ENCODE measurements around the gene CELSR3. TPM values are rescaled to one million over a fixed set of nuclear protein-coding genes. Genes with fewer than 3 reads are reported as not detected.

The CELSR3 gene
- total RNA-seq, 1 donor from 2014 or later = 2.3 TPM

DNA sequence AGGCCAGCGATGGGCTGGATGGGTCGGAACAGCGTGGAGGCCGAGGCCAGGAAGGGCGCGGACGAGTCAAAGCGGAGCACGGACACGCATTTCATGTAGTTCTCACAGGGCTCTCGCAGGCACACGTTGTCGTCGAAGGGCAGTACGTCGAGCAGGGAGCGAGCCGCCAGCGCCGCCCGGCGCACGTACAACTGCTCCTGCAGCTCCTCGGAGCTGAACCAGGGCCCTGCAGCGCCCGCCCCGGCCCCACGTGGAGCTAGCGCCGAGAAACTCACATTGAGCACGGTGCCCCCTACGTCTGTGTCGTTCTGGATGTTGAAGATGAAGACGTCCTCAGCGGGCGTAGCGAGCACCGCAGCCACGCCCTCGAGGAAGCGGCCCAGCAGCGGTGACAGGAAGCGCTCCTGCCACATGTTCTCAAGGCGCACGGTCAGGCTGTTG is 5.8 kb downstream of the CELSR3 start:
- Mint-ChIP-seq H3K27me3 (peaks cover 13% of the 10 kb centered on the region), H3K27ac (no peak overlapping the region), H3K4me3 (peak overlapping the region; percentile 78), H3K4me1 (peaks cover 19% of the 10 kb centered on the region), H3K36me3 (ENCODE audit: low read depth) (no peaks in the 10 kb centered on the region), H3K9me3 (no peaks in the 10 kb centered on the region)
- TF ChIP-seq, protein P1, sequence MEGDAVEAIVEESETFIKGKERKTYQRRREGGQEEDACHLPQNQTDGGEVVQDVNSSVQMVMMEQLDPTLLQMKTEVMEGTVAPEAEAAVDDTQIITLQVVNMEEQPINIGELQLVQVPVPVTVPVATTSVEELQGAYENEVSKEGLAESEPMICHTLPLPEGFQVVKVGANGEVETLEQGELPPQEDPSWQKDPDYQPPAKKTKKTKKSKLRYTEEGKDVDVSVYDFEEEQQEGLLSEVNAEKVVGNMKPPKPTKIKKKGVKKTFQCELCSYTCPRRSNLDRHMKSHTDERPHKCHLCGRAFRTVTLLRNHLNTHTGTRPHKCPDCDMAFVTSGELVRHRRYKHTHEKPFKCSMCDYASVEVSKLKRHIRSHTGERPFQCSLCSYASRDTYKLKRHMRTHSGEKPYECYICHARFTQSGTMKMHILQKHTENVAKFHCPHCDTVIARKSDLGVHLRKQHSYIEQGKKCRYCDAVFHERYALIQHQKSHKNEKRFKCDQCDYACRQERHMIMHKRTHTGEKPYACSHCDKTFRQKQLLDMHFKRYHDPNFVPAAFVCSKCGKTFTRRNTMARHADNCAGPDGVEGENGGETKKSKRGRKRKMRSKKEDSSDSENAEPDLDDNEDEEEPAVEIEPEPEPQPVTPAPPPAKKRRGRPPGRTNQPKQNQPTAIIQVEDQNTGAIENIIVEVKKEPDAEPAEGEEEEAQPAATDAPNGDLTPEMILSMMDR (IDR thresholded peaks at IDR 0.05) = no peak
- POLR2A ChIA-PET = interaction anchor here (1.0 to 1.4 kb wide), 4 partner anchors 21 to 416 kb away, joined by 3 to 4 read pairs (median 3); partner anchors contain the start of genes SLC26A6, UQCRC1 and ZNF589
- DNase-seq = no peak
- ATAC-seq (ENCODE audit: low read depth) = no peak
- intact Hi-C loops (cut with micrococcal nuclease) = loop anchor here (1.0 to 2.0 kb wide), 5 partner anchors 22 to 256 kb away; partner anchors contain the start of genes NCKIPSD, PFKFB4, SLC26A6 and UQCRC1
- CTCF ChIA-PET = interaction anchor here (1.8 kb wide), 1 partner anchor 256 kb away, joined by 7 read pairs; no protein-coding TSS in a partner anchor

DNA sequence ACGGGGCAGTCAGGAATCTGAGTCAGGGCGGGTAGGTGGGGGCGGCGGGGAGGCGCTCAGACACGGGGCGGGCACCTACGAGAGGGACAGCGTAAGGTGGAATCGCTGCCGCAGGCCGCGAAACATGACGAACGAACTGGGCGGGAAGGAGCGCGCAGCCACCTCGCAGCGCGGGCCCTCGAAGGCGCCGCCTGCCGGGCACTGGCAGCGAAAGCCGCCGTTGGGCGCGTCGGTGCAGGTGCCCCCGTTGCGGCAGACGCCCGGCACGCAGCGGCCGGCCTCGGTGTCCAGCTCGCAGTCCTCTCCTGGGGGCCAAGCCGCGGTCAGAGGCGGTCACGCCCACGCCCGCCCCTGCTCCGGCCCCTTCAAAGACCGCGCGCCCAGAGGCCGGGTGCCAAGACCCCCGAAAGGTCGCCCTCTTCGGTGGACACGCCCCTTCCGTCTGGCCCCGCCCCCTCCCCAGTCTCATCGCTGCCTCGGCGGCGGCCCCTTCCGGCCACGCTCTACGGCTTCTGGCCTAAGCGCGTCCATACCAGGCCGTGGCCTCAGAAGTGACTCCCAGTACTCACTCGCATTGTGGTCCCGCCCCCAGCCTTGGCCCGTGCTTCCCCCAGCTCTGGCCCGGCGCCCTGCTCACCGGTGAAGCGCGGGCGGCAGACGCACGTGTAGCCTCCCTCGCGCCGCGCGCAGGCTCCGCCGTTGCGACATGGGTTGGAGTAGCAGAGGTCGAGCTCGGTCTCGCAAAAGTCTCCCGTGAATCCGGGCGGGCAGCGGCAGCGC is 6.4 kb downstream of the CELSR3 start:
- H3K27me3 Mint-ChIP-seq = peaks cover 11% of the 10 kb centered on the region
- H3K4me3 Mint-ChIP-seq = peak overlapping the region; percentile 78
- CTCF ChIA-PET = interaction anchor here (1.8 kb wide), 1 partner anchor 255 kb away, joined by 7 read pairs; no protein-coding TSS in a partner anchor
- intact Hi-C loops (cut with micrococcal nuclease) = loop anchor here (1.0 to 2.0 kb wide), 5 partner anchors 21 to 255 kb away; partner anchors contain the start of genes NCKIPSD, PFKFB4, SLC26A6 and UQCRC1
- DNase-seq (peak; percentile 83), ATAC-seq (ENCODE audit: low read depth) (peak; percentile 85)
- H3K4me1 Mint-ChIP-seq = peaks cover 14% of the 10 kb centered on the region
- no peaks in the 10 kb centered on the region for H3K9me3 Mint-ChIP-seq
- no peak overlapping the region for H3K27ac Mint-ChIP-seq
- TF ChIP-seq, protein P1 (IDR thresholded peaks at IDR 0.05) = no peak
- POLR2A ChIA-PET = interaction anchor here (1.0 to 1.4 kb wide), 4 partner anchors 21 to 415 kb away, joined by 3 to 4 read pairs (median 3); partner anchors contain the start of genes SLC26A6, UQCRC1 and ZNF589
- no peaks in the 10 kb centered on the region for H3K36me3 Mint-ChIP-seq (ENCODE audit: low read depth)

DNA sequence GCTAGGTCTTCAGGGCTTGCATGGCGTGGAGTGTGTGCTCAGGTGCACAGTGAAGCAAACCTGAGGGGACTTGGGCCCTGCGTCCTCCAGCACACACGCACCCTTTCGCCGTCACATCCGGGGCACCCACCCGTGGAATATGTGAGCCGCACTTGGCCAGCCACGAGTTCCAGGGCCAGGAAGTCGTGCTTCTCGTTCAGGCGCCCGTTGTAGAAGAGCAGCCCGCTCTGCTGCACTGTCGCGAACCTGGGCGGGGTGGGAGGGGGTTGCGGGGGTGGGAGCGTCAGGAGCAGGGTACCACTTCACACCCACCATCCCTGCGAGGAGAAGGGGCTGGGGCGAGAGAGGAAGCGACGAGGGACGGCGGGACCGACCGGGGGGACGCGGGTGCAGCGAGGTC is 7.1 kb downstream of the CELSR3 start:
- CTCF ChIA-PET = no interaction called here
- Mint-ChIP-seq H3K4me3 (peak overlapping the region; percentile 77), H3K27ac (peak overlapping the region; percentile 50), H3K36me3 (ENCODE audit: low read depth) (no peaks in the 10 kb centered on the region), H3K9me3 (no peaks in the 10 kb centered on the region), H3K27me3 (peaks cover 11% of the 10 kb centered on the region), H3K4me1 (peaks cover 14% of the 10 kb centered on the region)
- DNase-seq (no peak), ATAC-seq (ENCODE audit: low read depth) (peak; percentile 31)
- POLR2A ChIA-PET = interaction anchor here (0.5 kb wide), 1 partner anchor 734 kb away, joined by 4 read pairs; no protein-coding TSS in a partner anchor
- intact Hi-C loops (cut with micrococcal nuclease) = loop anchor here (1.0 to 2.0 kb wide), 5 partner anchors 20 to 254 kb away; partner anchors contain the start of genes NCKIPSD, PFKFB4, SLC26A6 and UQCRC1
- TF ChIP-seq, protein P1 (IDR thresholded peaks at IDR 0.05) = no peak

DNA sequence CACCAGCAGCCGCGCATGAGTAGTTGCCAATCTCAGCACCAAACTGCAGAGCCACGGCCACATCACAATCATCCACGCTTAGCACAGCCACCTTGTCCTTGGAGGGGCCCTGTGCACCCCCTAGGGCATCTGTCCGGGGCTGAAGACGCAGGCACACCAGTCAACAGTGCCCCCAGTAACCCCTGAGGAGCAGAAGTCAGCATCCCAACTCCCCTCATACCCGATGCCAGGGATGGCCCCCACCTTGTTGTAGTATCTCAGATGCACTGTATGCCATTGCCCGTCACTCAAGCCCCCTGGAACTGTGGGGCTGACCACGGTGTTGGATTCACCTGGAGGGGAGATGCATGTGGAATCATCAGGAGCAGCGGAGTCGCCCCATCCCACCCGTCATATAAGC is 7.6 kb downstream of the CELSR3 start:
- intact Hi-C loops (cut with micrococcal nuclease) = no loop called here
- POLR2A ChIA-PET = interaction anchor here (0.5 kb wide), 1 partner anchor 735 kb away, joined by 4 read pairs; no protein-coding TSS in a partner anchor
- Mint-ChIP-seq H3K9me3 (no peaks in the 10 kb centered on the region), H3K27me3 (peaks cover 9% of the 10 kb centered on the region), H3K4me1 (peaks cover 14% of the 10 kb centered on the region), H3K4me3 (peak overlapping the region; percentile 77), H3K27ac (peak overlapping the region; percentile 50), H3K36me3 (ENCODE audit: low read depth) (no peaks in the 10 kb centered on the region)
- TF ChIP-seq, protein P1 (IDR thresholded peaks at IDR 0.05) = no peak
- CTCF ChIA-PET = no interaction called here
- DNase-seq = no peak
- ATAC-seq (ENCODE audit: low read depth) = no peak
